ENCODE results near the gene KBTBD2.
"Not testable (repeated sequence)": the region's sequence is repeated elsewhere in the genome, so short reads cannot be mapped to it uniquely, and the experiment has no call there.

Gene KBTBD2

DNA sequence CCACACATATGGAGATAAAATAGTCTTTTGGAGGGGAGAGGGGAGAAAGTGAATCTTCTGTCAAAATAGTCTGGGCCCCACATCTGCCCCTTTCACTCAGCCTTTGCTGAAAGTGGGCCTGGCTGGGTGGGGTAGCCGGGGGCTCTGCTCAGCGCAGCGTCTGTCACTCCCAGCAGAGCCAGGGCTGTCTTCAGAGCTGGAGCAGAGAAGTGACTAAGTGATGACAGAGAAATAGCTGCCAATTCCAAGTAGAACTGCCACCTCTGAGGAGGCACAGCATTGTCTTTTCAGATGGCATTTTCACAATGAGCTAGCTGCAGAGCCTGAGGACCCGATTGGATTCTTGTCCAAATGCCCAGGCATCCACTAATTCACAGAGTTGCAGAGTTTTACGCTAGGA lies 34.5 kb downstream of the KBTBD2 start:
- in situ Hi-C loops (cut with MboI; ENCODE audit: low sequenced_read_pairs), result not testable (repeated sequence)

DNA sequence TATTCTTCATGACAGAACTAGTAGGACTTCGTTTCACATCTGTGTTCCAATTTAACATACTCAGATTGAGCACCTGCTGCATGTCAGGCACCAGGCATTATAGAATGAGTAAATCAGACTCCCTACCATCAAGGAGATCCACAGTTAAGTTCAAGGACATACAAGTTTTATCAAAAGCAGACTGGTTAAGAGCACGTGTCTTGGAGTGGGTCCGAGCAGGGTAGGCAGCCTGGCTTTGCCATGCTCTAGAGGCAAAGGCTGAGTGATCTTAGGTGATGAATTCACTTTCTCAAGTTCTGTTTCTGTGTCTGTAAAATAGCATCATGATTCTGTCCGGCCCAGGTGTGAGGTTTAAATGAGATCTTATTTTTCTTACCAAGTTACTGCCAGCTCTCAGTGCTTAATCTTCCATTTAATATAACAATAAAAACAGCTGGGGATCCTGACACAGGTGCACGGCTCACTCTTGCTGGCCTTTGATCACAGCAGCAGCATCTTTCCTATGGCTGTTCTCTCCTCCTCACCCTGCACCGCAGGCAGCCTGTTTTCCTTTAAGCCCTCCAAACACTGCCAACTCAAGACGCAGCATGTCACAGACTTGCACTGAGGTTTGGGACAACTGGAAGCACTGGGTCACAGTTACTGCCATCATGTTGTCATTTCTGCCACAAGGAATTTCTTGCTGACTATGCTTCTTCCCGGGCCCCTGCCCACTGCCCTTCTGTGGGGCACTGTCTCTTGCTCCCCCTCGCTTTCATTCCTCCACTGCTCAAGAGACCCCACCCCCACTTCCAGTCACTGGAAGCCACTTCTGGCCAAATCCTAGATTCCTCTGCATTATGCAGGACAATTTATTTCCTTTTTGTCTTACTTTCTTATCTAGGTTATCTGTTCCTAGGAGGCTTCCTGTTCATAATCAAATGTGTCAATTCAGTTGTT lies 35.5 kb downstream of the KBTBD2 start:
- in situ Hi-C loops (cut with MboI; ENCODE audit: low sequenced_read_pairs), result not testable (repeated sequence)

DNA sequence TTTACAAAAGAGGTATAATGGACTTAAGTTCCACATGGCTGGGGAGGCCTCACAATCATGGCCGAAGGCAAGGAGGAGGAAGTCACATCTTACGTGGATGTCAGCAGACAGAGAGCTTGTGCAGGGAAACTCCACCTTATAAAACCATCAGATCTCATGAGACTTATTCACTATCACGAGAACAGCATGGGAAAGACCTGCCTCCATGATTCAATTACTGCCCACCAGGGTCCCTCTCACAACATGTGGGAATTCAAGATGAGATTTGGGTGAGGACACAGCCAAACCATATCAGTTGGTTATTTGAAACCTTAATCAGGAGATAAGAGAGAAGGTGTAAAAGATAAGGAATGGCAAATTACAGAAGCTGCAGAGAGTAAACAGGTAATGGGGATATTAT lies 40.9 kb downstream of the KBTBD2 start:
- in situ Hi-C loops (cut with MboI; ENCODE audit: low sequenced_read_pairs), result not testable (repeated sequence)

DNA sequence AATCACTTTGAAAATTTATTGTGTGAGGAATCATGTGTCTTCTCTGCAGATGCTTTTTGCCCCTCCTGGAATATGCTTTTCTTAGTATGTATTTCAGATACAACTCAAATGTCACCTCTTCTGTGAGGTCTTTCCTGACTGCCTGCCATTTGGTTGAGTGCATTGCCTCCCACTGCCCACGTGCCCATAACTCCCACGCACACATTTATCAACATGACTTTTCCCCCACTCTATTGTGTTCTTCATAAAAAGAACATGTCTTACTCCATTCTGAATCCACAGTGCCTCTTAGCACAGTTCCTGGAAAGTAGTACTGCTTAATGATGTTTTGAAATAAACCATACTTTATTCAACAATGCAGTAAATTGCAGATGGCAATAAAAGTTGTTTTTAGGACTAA lies 42.9 kb downstream of the KBTBD2 start:
- in situ Hi-C loops (cut with MboI; ENCODE audit: low sequenced_read_pairs), result not testable (repeated sequence)

DNA sequence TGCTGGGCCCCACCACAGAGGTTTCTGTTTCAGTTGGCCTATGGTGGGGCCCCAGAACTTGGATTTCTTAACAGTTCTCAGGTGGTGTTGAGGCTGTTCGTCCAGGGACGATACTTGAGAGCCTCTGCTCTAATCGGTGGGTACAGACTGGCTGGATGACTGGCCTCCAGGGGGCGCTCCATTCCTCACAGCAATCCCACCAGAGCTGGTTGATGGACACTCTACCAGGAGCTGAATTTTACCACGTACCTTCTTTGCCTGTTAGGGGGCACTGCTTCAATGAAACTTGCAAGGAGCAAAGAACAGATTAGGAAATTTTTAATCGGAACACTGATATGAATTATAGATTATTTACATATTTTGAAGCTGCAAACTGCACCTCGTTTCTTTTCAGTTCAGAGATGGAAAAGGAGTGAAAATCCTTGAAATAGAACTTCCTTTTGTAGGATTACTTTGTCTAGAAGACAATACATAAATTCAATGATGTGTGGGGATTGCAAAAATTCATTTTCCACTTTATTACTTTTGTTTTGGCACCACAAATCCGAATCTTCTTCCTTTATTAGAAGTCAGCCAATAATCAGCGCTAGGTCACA lies 44.8 kb downstream of the KBTBD2 start:
- in situ Hi-C loops (cut with MboI; ENCODE audit: low sequenced_read_pairs), result no loop called here

DNA sequence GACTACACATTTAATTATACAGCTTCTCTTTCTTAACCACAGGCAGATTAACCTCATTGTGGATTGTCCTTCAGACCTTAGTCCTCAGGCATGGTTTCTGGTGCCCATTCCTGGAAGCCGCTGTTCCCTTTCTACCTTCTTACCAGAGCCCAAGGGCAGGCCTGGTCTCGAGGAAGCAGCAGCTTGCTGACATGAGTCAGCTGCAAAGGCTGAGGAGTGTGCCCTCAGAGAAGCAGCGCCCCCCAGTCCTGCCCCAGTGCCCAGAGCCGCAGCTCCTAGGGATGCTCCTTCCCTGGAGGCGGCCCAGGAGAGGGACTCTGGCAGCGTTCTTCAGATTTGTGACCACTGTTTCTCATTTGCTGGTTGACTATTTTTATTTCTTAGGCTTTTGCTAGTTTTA lies 46.8 kb downstream of the KBTBD2 start:
- in situ Hi-C loops (cut with MboI; ENCODE audit: low sequenced_read_pairs), result not testable (repeated sequence)

DNA sequence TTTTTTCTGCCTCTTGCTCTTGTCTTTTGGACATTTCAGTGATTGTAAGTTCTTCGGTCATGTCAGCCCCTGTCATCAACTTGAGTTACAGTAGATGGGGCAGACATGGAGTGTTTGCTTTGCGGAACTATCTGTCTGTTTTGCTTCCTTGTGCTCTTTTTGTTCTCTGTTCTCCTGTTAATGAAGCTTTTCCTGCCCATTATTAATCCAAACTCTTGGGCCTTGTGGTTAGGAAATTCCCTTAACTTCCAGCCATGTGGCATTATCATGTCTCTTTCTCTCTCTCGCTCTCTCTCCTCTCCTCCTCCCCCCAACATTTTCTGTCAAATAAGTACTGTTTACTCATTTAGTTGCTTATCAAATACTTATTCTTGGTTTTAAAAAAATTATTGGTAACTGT lies 47.8 kb downstream of the KBTBD2 start:
- in situ Hi-C loops (cut with MboI; ENCODE audit: low sequenced_read_pairs), result not testable (repeated sequence)

DNA sequence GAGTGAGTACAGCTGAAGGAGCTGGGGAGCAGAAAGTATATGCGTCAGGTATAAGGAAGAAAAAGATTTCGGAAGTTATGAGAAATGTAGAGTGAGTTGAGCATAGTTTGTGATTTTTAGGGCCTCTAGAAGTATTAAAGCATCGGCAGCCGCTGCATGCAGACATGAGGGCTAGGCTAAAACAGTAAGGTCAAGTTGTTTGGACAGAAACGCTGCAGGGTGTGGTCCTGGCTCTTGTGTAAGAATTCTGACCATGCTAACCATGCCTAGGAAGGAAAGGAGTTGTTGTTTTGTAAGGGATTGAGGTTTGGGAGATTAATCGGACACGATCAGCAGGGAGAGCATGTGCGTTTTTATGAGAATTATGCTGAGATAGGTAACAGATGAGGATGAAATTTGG lies 51.7 kb downstream of the KBTBD2 start:
- in situ Hi-C loops (cut with MboI; ENCODE audit: low sequenced_read_pairs), result not testable (repeated sequence)

DNA sequence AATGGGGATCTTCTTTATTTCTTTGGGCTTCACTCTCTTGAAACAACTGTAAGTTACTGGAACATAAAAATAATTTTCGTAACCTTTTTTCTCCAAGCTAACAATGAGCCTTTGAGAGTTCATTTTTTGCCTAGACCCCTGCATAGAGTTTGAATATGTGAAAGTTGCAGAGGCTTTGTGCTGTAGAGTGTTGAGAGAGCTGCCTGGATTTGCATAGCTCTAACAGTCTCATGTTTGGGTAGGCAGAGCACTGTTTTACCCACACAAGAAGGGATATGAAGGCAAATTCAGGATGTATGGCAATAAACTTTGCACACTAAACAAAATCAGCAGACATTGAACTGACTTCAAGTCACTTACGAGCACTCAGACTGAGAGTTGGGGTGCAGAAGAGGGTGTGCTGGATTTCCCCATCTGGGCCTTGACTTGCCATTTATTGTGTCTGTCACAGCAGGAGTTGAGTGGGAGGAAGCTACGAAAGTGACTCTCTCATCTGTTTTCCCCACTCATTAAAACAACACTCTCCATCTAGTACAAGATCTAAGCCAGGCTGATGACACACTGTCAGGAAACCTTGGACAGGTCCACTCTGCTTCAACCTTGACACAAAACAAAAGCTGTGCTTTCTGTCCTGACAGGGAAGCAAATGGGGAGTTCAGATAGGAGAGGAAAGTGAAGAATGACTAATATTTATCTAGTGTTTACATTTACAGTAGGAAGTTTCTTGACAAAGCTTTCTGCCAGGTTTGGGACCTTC lies 62.4 kb downstream of the KBTBD2 start:
- in situ Hi-C loops (cut with MboI; ENCODE audit: low sequenced_read_pairs), result not testable (repeated sequence)
